Measurements from ENCODE around the gene ASPA. TPM values are rescaled to one million over a fixed set of nuclear protein-coding genes. Genes with fewer than 3 reads are reported as not detected.
A peak's percentile ranks its signal among the peaks of the same experiment; 100 is the strongest.

The ASPA gene
- total and polyA plus RNA-seq, 2 donors (not counting 1 experiment from before 2014, with no cell fraction given), result 1.3 to 5.4 TPM

- Histone ChIP-seq H3K27me3 (ENCODE audit: control insufficient read depth, insufficient read depth, low read length) (no peaks in the 10 kb centered on the region), H2AFZ (ENCODE audit: low read length) (no peak overlapping the region)
Observed at GRCh38 chr17:3475251-3475685, 529 bp upstream of the ASPA start.

DNA sequence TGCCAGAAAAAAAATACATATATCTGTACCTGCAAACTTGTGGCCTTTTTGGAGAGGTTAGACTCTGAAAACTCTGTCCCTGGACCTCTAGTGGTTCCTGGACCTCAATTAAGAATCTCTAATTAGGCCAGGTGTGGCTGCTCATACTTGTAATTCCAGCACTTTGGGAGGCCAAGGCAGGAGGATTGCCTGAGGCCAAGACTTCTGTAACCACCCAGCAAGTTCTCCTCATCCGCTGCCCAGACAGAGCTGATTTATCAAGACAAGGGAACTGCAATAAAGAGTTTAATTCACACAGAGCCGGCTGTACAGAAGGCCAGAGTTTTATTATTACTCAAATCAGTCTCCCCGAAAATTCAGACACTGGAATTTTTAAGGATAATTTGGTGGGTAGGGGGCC lies 4.2 kb downstream of the ASPA start:
- H3K9ac ChIP-seq (ENCODE audit: insufficient read depth, low read length), result no peak overlapping the region
- no peaks in the 10 kb centered on the region for H4K20me1 ChIP-seq (ENCODE audit: control insufficient read depth, extremely low read depth, insufficient read depth, low read length)
- no peaks in the 10 kb centered on the region for H3K36me3 ChIP-seq (ENCODE audit: control insufficient read depth, insufficient read depth, low read length)
- no peaks in the 10 kb centered on the region for H3K9me3 ChIP-seq (ENCODE audit: control insufficient read depth, insufficient read depth, low read depth, low read length)
- no peak overlapping the region for H2AFZ ChIP-seq (ENCODE audit: low read length)
- no peaks in the 10 kb centered on the region for H3K4me1 ChIP-seq (ENCODE audit: control insufficient read depth, extremely low read depth, insufficient read depth, low read length)
- H3K4me3 ChIP-seq (replicated peaks in 1 of 4; ENCODE audit: control extremely low read depth in 1 of 4, insufficient read depth in 1 of 4, low read depth in 3 of 4, low read length in 4 of 4), result no peak overlapping the region
- H3K4me2 ChIP-seq (ENCODE audit: extremely low read depth, insufficient read depth, low read length), result no peak overlapping the region
- H3K79me2 ChIP-seq (ENCODE audit: control insufficient read depth, insufficient read depth, low read length), result no peaks in the 10 kb centered on the region
- DNase-seq (ENCODE audit: low read depth in 2 of 2), result no peak
- H3K27me3 ChIP-seq (ENCODE audit: control insufficient read depth, insufficient read depth, low read length), result no peaks in the 10 kb centered on the region
- TF ChIP-seq CTCF (conservative IDR thresholded peaks at IDR 0.05 in 1 of 2, IDR thresholded peaks at IDR 0.05 in 1 of 2; ENCODE audit: low read depth in 1 of 2, low read length in 2 of 2), result no peak
- TF ChIP-seq EZH2 (IDR thresholded peaks at IDR 0.05; ENCODE audit: low read length, missing control alignments), result no peak
- H3K27ac ChIP-seq (ENCODE audit: insufficient read depth, low read length), result no peak overlapping the region

More at GRCh38 chr17:3475251-3475685, 529 bp upstream of the ASPA start:
- Histone ChIP-seq H3K27ac (ENCODE audit: insufficient read depth, low read length) (no peak overlapping the region), H3K9me3 (ENCODE audit: control insufficient read depth, insufficient read depth, low read depth, low read length) (no peaks in the 10 kb centered on the region), H3K79me2 (ENCODE audit: control insufficient read depth, insufficient read depth, low read length) (no peaks in the 10 kb centered on the region), H3K4me3 (replicated peaks in 1 of 4; ENCODE audit: control extremely low read depth in 1 of 4, insufficient read depth in 1 of 4, low read depth in 3 of 4, low read length in 4 of 4) (peak overlapping the region in 1 of 4 experiments; percentile 61), H3K4me2 (ENCODE audit: extremely low read depth, insufficient read depth, low read length) (no peak overlapping the region), H3K9ac (ENCODE audit: insufficient read depth, low read length) (no peak overlapping the region), H4K20me1 (ENCODE audit: control insufficient read depth, extremely low read depth, insufficient read depth, low read length) (no peaks in the 10 kb centered on the region), H3K36me3 (ENCODE audit: control insufficient read depth, insufficient read depth, low read length) (no peaks in the 10 kb centered on the region), H3K4me1 (ENCODE audit: control insufficient read depth, extremely low read depth, insufficient read depth, low read length) (no peaks in the 10 kb centered on the region)
- no peak for TF ChIP-seq EZH2 (IDR thresholded peaks at IDR 0.05; ENCODE audit: low read length, missing control alignments)
- no peak for DNase-seq (ENCODE audit: low read depth in 2 of 2)

DNA sequence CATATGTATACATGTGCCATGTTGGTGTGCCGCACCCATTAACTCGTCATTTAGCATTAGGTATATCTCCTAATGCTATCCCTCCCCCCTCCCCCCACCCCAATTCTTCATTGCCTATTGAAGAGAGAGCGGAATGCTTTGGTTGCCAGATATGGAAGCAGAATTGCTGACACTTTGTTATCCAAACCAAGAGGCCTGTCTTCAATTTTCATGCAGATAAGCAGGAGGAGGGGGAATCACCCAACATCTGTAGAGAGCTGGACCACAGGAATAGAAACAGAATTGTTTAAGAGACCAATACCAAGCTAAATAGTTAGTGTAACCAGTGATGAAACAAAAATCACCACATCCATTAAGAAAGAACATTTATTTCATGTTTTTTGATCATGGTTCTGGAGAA lies 7.1 kb downstream of the ASPA start:
- Histone ChIP-seq H3K79me2 (ENCODE audit: control insufficient read depth, insufficient read depth, low read length) (no peaks in the 10 kb centered on the region), H3K4me1 (ENCODE audit: control insufficient read depth, extremely low read depth, insufficient read depth, low read length) (no peaks in the 10 kb centered on the region), H3K27ac (ENCODE audit: insufficient read depth, low read length) (no peak overlapping the region), H3K4me3 (replicated peaks in 1 of 4; ENCODE audit: control extremely low read depth in 1 of 4, insufficient read depth in 1 of 4, low read depth in 3 of 4, low read length in 4 of 4) (no peak overlapping the region), H3K27me3 (ENCODE audit: control insufficient read depth, insufficient read depth, low read length) (no peaks in the 10 kb centered on the region), H2AFZ (ENCODE audit: low read length) (no peak overlapping the region), H3K4me2 (ENCODE audit: extremely low read depth, insufficient read depth, low read length) (no peak overlapping the region), H3K9ac (ENCODE audit: insufficient read depth, low read length) (no peak overlapping the region), H3K36me3 (ENCODE audit: control insufficient read depth, insufficient read depth, low read length) (no peaks in the 10 kb centered on the region), H3K9me3 (ENCODE audit: control insufficient read depth, insufficient read depth, low read depth, low read length) (no peaks in the 10 kb centered on the region), H4K20me1 (ENCODE audit: control insufficient read depth, extremely low read depth, insufficient read depth, low read length) (no peaks in the 10 kb centered on the region)
- no peak for DNase-seq (ENCODE audit: low read depth in 2 of 2)
- TF ChIP-seq CTCF (conservative IDR thresholded peaks at IDR 0.05 in 1 of 2, IDR thresholded peaks at IDR 0.05 in 1 of 2; ENCODE audit: low read depth in 1 of 2, low read length in 2 of 2) (no peak), EZH2 (IDR thresholded peaks at IDR 0.05; ENCODE audit: low read length, missing control alignments) (no peak)
